ENCODE results near the gene VGLL4. TPM values are rescaled to one million over a fixed set of nuclear protein-coding genes. Genes with fewer than 3 reads are reported as not detected.
"Not testable (repeated sequence)": the region's sequence is repeated elsewhere in the genome, so short reads cannot be mapped to it uniquely, and the experiment has no call there.

The VGLL4 gene
- total RNA-seq, 1 donor from 2014 or later: 75.6 TPM

- DNase-seq: no peak
Measured at GRCh38 chr3:11583638-11584046, 60.1 kb downstream of the VGLL4 start.

- peak; percentile 83 for DNase-seq
Measured at GRCh38 chr3:11583235-11583634, 60.5 kb downstream of the VGLL4 start.

GRCh38 chr3:11582191-11582968 lies 61.3 kb downstream of the VGLL4 start:
- DNase-seq: peak; percentile 96

GRCh38 chr3:11581237-11582190 lies 62.2 kb downstream of the VGLL4 start:
- DNase-seq: peak; percentile 82

- DNase-seq: no peak
Measured at GRCh38 chr3:11580645-11581044, 63.1 kb downstream of the VGLL4 start.

- no peak for DNase-seq
Measured at GRCh38 chr3:11578169-11578568, 65.5 kb downstream of the VGLL4 start.

- no peak for DNase-seq
Measured at GRCh38 chr3:11576453-11576852, 67.3 kb downstream of the VGLL4 start.

- DNase-seq: no peak
Measured at GRCh38 chr3:11575677-11576076, 68.0 kb downstream of the VGLL4 start.

- DNase-seq: no peak
Measured at GRCh38 chr3:11574981-11575669, 68.6 kb downstream of the VGLL4 start.

GRCh38 chr3:11572660-11573059 lies 71.1 kb downstream of the VGLL4 start:
- DNase-seq: not testable (repeated sequence)

GRCh38 chr3:11570789-11571495 lies 72.8 kb downstream of the VGLL4 start:
- DNase-seq: no peak

- DNase-seq: no peak
Measured at GRCh38 chr3:11570251-11570650, 73.5 kb downstream of the VGLL4 start.

GRCh38 chr3:11569156-11569741 lies 74.5 kb downstream of the VGLL4 start:
- DNase-seq: no peak

GRCh38 chr3:11568503-11569155 lies 75.1 kb downstream of the VGLL4 start:
- DNase-seq: no peak

GRCh38 chr3:11567516-11568467 lies 75.9 kb downstream of the VGLL4 start:
- DNase-seq: no peak

- no peak for DNase-seq
Measured at GRCh38 chr3:11566916-11567315, 76.8 kb downstream of the VGLL4 start.

GRCh38 chr3:11566478-11566877 lies 77.2 kb downstream of the VGLL4 start:
- DNase-seq: no peak

GRCh38 chr3:11565932-11566331 lies 77.8 kb downstream of the VGLL4 start:
- no peak for DNase-seq

- DNase-seq: no peak
Measured at GRCh38 chr3:11565492-11565891, 78.2 kb downstream of the VGLL4 start.

- DNase-seq: no peak
Measured at GRCh38 chr3:11565072-11565471, 78.6 kb downstream of the VGLL4 start.

Measured in tongue (tissue), 2 donors.